Measurements from ENCODE around the gene ZNF362. TPM values are rescaled to one million over a fixed set of nuclear protein-coding genes. Genes with fewer than 3 reads are reported as not detected.
A peak's percentile ranks its signal among the peaks of the same experiment; 100 is the strongest.

ZNF362 gene
- total and polyA plus RNA-seq, 2 of the 13 experiments (the other 11 are each of a cell fraction or from before 2014, with no cell fraction given): 8.3 to 14.2 TPM

- TF ChIP-seq ZBTB40 (IDR thresholded peaks at IDR 0.05) (no peak), ZBTB40 (CRISPR knock-in tag; IDR thresholded peaks at IDR 0.05) (no peak), XRCC5 (optimal IDR thresholded peaks at IDR 0.05; ENCODE audit: low read length) (peak; percentile 90), ATF4 (CRISPR knock-in tag; IDR thresholded peaks at IDR 0.05) (peak in 1 of 2 experiments; percentile 82; a peak in 2 of 4 replicates), ZNF138 (CRISPR knock-in tag; IDR thresholded peaks at IDR 0.05; ENCODE audit: low read depth) (no peak), HNF4A (CRISPR knock-in tag; IDR thresholded peaks at IDR 0.05) (peak; percentile 75), HBP1 (CRISPR knock-in tag; IDR thresholded peaks at IDR 0.05; ENCODE audit: low read depth) (peak; percentile 93; the same call in 1 of the 2 replicates), KLF13 (CRISPR knock-in tag; IDR thresholded peaks at IDR 0.05) (no peak), YY1 (IDR thresholded peaks at IDR 0.05; ENCODE audit: insufficient read depth, insufficient replicate concordance, low read depth, low read length) (peak; percentile 90), ZNF333 (CRISPR knock-in tag; IDR thresholded peaks at IDR 0.05; ENCODE audit: borderline replicate concordance) (peak; percentile 84; the same call in 1 of the 2 replicates), THYN1 (CRISPR knock-in tag; IDR thresholded peaks at IDR 0.05; ENCODE audit: borderline replicate concordance, low read depth) (no peak), ZNF691 (CRISPR knock-in tag; IDR thresholded peaks at IDR 0.05; ENCODE audit: borderline replicate concordance, low read depth) (peak; percentile 92; the same call in 1 of the 2 replicates), ZNF580 (CRISPR knock-in tag; IDR thresholded peaks at IDR 0.05; ENCODE audit: borderline replicate concordance, low read depth) (peak; percentile 90; the same call in 1 of the 2 replicates), TMF1 (CRISPR knock-in tag; IDR thresholded peaks at IDR 0.05; ENCODE audit: low read depth) (no peak)
Measured at GRCh38 chr1:33342041-33342723, 85.9 kb downstream of the ZNF362 start (continued).

Measured in HepG2 (cell line).